ENCODE results near the gene S100A14. TPM values are rescaled to one million over a fixed set of nuclear protein-coding genes. Genes with fewer than 3 reads are reported as not detected.

The S100A14 gene
- total and polyA plus RNA-seq, 9 of the 15 experiments (the other 6 are each of a cell fraction or from before 2014, with no cell fraction given): 0.10 to 0.64 (median 0.24) TPM; not detected in 3

DNA sequence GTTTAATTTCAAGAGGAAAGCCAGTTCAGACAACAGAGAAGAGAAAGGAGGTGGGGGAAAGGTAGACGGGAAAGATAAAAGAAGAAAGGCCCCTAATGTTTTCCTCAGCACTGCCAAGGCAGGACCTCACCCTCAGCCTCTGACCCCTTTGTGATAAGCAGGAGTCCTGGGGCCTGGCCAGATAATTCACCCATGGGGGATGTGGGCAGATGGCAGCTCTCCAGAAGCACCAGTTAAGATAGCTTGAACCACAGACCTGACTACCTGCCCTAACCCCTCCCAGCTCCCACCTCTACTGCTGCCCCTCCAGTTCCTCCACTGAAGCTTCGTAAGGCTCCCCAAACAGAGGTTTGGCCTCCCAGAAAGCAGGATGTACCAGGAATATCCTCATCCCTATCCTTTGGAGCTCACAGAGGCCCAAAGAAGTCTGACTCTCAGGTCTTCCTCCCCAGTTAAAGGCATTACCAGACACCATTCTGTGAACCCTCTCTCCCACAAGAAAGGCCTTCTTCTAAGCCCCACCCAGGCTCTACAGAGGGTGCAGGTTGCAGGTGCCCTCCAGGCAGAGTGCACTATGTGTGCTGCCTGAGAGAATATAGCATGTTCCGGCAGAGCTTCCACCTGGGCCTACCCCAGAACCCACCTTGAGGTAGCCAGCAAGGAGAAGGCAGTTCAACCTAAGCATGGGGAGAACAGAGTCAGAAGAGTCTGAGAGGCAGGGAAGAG, 33.2 kb upstream of the S100A14 start:
- no peaks in the 10 kb centered on the region for H3K79me2 ChIP-seq (ENCODE audit: control insufficient read depth, insufficient read depth, low read length)
- H3K9me1 ChIP-seq (ENCODE audit: control insufficient read depth, insufficient read depth, low read length): no peaks in the 10 kb centered on the region
- peaks cover 29% of the 10 kb centered on the region for H3K36me3 ChIP-seq (ENCODE audit: control insufficient read depth, insufficient read depth, low read length)
- CTCF ChIA-PET (ENCODE audit: low intra/inter-chr PET ratio): no interaction called here
- intact Hi-C loops (cut with micrococcal nuclease): no loop called here
- in situ Hi-C loops (cut with MboI): no loop called here
- 33% methylated on average over 3 of the region's 3 CpGs for WGBS (ENCODE audit: insufficient coverage, low coverage, missing lambda C conversion rate)
- H3K9me3 ChIP-seq (replicated peaks; ENCODE audit: control insufficient read depth, insufficient read depth, low read depth, low read length): no peaks in the 10 kb centered on the region
- peak overlapping the region; percentile 18 to 65; a peak in 2 of 4 replicates for H3K9ac ChIP-seq (ENCODE audit: insufficient read depth in 1 of 2, low read depth in 2 of 2, low read length in 2 of 2)
- no peak overlapping the region for H2AFZ ChIP-seq (ENCODE audit: low read depth, low read length)
- peak; percentile 80 for FAIRE-seq
- POLR2A ChIA-PET: interaction anchor here (0.6 to 14.7 kb wide), 11 partner anchors 10 to 1242 kb away, joined by 3 to 205 read pairs (median 4); partner anchors contain the start of genes CHTOP, RAB13, S100A1 and S100A13
- H3K27me3 ChIP-seq (ENCODE audit: control insufficient read depth in 2 of 2, insufficient read depth in 2 of 2, low read length in 2 of 2): no peaks in the 10 kb centered on the region
- no peak overlapping the region for H3K4me2 ChIP-seq (ENCODE audit: insufficient read depth, low read length)
- H3K4me1 ChIP-seq (replicated peaks in 1 of 2; ENCODE audit: control insufficient read depth in 2 of 2, insufficient read depth in 2 of 2, low read length in 2 of 2): peaks cover 14% of the 10 kb centered on the region in 2 experiments
- no TSS peak for BruUV-seq (replicated peaks)
- no peak overlapping the region for H3K4me3 ChIP-seq
- peak; percentile 32 to 71 (median 48) for DNase-seq (ENCODE audit: extremely low read depth in 1 of 4, low spot score in 3 of 4)
- H3K27ac ChIP-seq (ENCODE audit: extremely low read depth, low read depth, low read length): no peak overlapping the region; the same call in 2 of the 3 replicates
- peak; percentile 47 for ATAC-seq
- no peaks in the 10 kb centered on the region for H4K20me1 ChIP-seq (replicated peaks; ENCODE audit: control insufficient read depth, insufficient read depth, low read length)
- TF ChIP-seq HEY1 (CRISPR knock-in tag; IDR thresholded peaks at IDR 0.05; ENCODE audit: borderline replicate concordance) (no peak), TAF15 (IDR thresholded peaks at IDR 0.05; ENCODE audit: low read depth, low read length) (no peak), FUS (optimal IDR thresholded peaks at IDR 0.05; ENCODE audit: low read depth, low read length) (no peak), ZNF184 (CRISPR knock-in tag; IDR thresholded peaks at IDR 0.05) (no peak), SMC3 (conservative IDR thresholded peaks at IDR 0.05; ENCODE audit: insufficient read depth, low read depth, low read length) (no peak), ZEB2 (IDR thresholded peaks at IDR 0.05) (no peak), U2AF2 (optimal IDR thresholded peaks at IDR 0.05; ENCODE audit: low read depth, low read length) (no peak), ZNF436 (CRISPR knock-in tag; IDR thresholded peaks at IDR 0.05) (no peak), HNRNPL (IDR thresholded peaks at IDR 0.05; ENCODE audit: low read depth, low read length) (no peak), ZNF146 (CRISPR knock-in tag; IDR thresholded peaks at IDR 0.05; ENCODE audit: unreplicated experiment) (no peak), DACH1 (IDR thresholded peaks at IDR 0.05; ENCODE audit: partially characterized antibody) (no peak), ZNF551 (CRISPR knock-in tag; IDR thresholded peaks at IDR 0.05) (no peak), ZNF143 (CRISPR knock-in tag; IDR thresholded peaks at IDR 0.05) (no peak), HMG20A (CRISPR knock-in tag; conservative IDR thresholded peaks at IDR 0.05) (no peak), RNF2 (IDR thresholded peaks at IDR 0.05) (no peak), ZNF75A (CRISPR knock-in tag; IDR thresholded peaks at IDR 0.05) (no peak), ZNF431 (CRISPR knock-in tag; IDR thresholded peaks at IDR 0.05) (no peak)
- TF ChIP-seq, protein P1, sequence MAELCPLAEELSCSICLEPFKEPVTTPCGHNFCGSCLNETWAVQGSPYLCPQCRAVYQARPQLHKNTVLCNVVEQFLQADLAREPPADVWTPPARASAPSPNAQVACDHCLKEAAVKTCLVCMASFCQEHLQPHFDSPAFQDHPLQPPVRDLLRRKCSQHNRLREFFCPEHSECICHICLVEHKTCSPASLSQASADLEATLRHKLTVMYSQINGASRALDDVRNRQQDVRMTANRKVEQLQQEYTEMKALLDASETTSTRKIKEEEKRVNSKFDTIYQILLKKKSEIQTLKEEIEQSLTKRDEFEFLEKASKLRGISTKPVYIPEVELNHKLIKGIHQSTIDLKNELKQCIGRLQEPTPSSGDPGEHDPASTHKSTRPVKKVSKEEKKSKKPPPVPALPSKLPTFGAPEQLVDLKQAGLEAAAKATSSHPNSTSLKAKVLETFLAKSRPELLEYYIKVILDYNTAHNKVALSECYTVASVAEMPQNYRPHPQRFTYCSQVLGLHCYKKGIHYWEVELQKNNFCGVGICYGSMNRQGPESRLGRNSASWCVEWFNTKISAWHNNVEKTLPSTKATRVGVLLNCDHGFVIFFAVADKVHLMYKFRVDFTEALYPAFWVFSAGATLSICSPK (IDR thresholded peaks at IDR 0.05; ENCODE audit: borderline replicate concordance): no peak
- TF ChIP-seq, protein P2, sequence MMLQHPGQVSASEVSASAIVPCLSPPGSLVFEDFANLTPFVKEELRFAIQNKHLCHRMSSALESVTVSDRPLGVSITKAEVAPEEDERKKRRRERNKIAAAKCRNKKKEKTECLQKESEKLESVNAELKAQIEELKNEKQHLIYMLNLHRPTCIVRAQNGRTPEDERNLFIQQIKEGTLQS (IDR thresholded peaks at IDR 0.05): no peak
- TF ChIP-seq, protein P2 (CRISPR knock-in tag; conservative IDR thresholded peaks at IDR 0.05): no peak
- TF ChIP-seq, protein P3, sequence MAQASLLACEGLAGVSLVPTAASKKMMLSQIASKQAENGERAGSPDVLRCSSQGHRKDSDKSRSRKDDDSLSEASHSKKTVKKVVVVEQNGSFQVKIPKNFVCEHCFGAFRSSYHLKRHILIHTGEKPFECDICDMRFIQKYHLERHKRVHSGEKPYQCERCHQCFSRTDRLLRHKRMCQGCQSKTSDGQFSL (CRISPR knock-in tag; IDR thresholded peaks at IDR 0.05): no peak
- TF ChIP-seq, protein P3 (tag; IDR thresholded peaks at IDR 0.05): no peak

Measured in K562 (cell line).